HepG2 (cell line): Measurements from ENCODE around the gene DPYSL3. TPM values are rescaled to one million over a fixed set of nuclear protein-coding genes. Genes with fewer than 3 reads are reported as not detected.

ENCODE experiments used
- ATAC-seq: fragments of 200-7000 bp; cut with Tn5 transposase; 3 replicates; pipeline ENCODE4 v1.9.1; 2020; ENCODE audit warnings: mild to moderate bottlenecking, moderate library complexity
- BruUV-seq: library from RNA; stranded (reverse); fragments of 400-500 nt; replicated peaks from 2 replicates; lab custom pipeline; 2021; lab: Mats Ljungman, UMichigan
- CTCF ChIA-PET: fragments of 300-600 bp; formaldehyde crosslinking; extraction: SDS; loops from one replicate; lab custom pipeline; 2021; ENCODE audit warnings: low total read pairs, inconsistent platforms, low intra/inter-chr PET ratio; lab: Yijun Ruan, JAX
- POLR2A ChIA-PET: fragments of 350-600 bp; sonication (Branson Sonifier 250); formaldehyde crosslinking; loops from one replicate; lab custom pipeline; 2020; ENCODE audit warnings: antibody characterized with exemption, inconsistent platforms; lab: Yijun Ruan, JAX
- DNase-seq: peaks from one replicate; pipeline ENCODE4 v3.0.0-alpha.2; 2015; ENCODE audit warnings: low spot score
- FAIRE-seq: peaks from 3 replicates; lab custom pipeline; 2011; peaks lifted over from hg19 to GRCh38; lab: Jason Lieb, UNC
- H2AFZ ChIP-seq: one replicate; pipeline ENCODE4 v1.6.1; 2011; ENCODE audit warnings: low read length, inconsistent platforms
- H3K27ac ChIP-seq: fragments of 300-600 bp; 3 replicates; pipeline ENCODE4 v1.8.0; 2011; ENCODE audit warnings: mixed run types, mild to moderate bottlenecking, mixed read lengths, low read length, inconsistent platforms; ENCODE audit not compliant: insufficient read depth; ENCODE audit errors: extremely low read length
- H3K27me3 ChIP-seq, 2 experiments: fragments of 200-600 bp in 1 of 2; 2 replicates in 1 of 2; 3 replicates in 1 of 2; pipeline versions ENCODE4 v1.6.0 to v1.8.0; 2011; ENCODE audit warnings: low read length in 2 of 2, mild to moderate bottlenecking in 2 of 2, moderate library complexity in 2 of 2, inconsistent platforms in 1 of 2; ENCODE audit not compliant: insufficient read depth in 2 of 2, control insufficient read depth in 1 of 2
- H3K36me3 ChIP-seq, 2 experiments: fragments of 200-600 bp in 1 of 2; replicated peaks in 1 of 2; 2 replicates in 1 of 2; 3 replicates in 1 of 2; pipeline versions ENCODE4 v1.5.1 to v1.8.0; 2011; ENCODE audit warnings: low read length in 2 of 2, inconsistent platforms in 1 of 2; ENCODE audit not compliant: insufficient read depth in 2 of 2, control insufficient read depth in 1 of 2
- H3K4me1 ChIP-seq: 2 replicates; pipeline ENCODE4 v1.5.1; 2012; ENCODE audit warnings: low read length, inconsistent platforms; ENCODE audit not compliant: insufficient read depth
- H3K4me2 ChIP-seq: 2 replicates; pipeline ENCODE4 v1.6.0; 2011; ENCODE audit warnings: low read depth, low read length, inconsistent platforms
- H3K4me3 ChIP-seq, 3 experiments: fragments of 200-600 bp in 1 of 3; sonication (generic), shearing (Covaris generic) in 1 of 3; replicated peaks in 1 of 3; 2 replicates each; pipeline ENCODE4 v1.5.1; 2011 to 2016; ENCODE audit warnings: low read length in 3 of 3, inconsistent platforms in 2 of 3, low read depth in 2 of 3, mild to moderate bottlenecking in 2 of 3, control low read depth in 1 of 3, mixed read lengths in 1 of 3; ENCODE audit not compliant: insufficient read depth in 1 of 3
- H3K79me2 ChIP-seq: one replicate; pipeline ENCODE4 v1.6.1; 2011; ENCODE audit warnings: low read length, inconsistent platforms; ENCODE audit not compliant: insufficient read depth
- H3K9ac ChIP-seq: 2 replicates; pipeline ENCODE4 v1.6.0; 2011; ENCODE audit warnings: mild to moderate bottlenecking, low read depth, low read length, inconsistent platforms; ENCODE audit not compliant: insufficient read depth
- H3K9me3 ChIP-seq: 2 replicates; pipeline ENCODE4 v1.5.1; 2012; ENCODE audit warnings: mild to moderate bottlenecking, low read length
- H4K20me1 ChIP-seq: 2 replicates; pipeline ENCODE4 v1.6.0; 2011; ENCODE audit warnings: inconsistent platforms, mild to moderate bottlenecking, low read length, moderate library complexity; ENCODE audit not compliant: insufficient read depth
- MED8 ChIP-seq: sonication (generic); formaldehyde crosslinking; IDR thresholded peaks from 2 replicates; pipeline ENCODE4 v1.8.1; 2023; ENCODE audit warnings: mild to moderate bottlenecking, missing genetic modification reagents; ENCODE audit not compliant: insufficient replicate concordance
- ZBTB20 ChIP-seq: sonication (generic); formaldehyde crosslinking; IDR thresholded peaks from 2 replicates; pipeline ENCODE4 v1.8.1; 2023; ENCODE audit warnings: missing genetic modification reagents, low read depth, mild to moderate bottlenecking, borderline replicate concordance
- ZBTB38 ChIP-seq: sonication (generic); formaldehyde crosslinking; IDR thresholded peaks from 2 replicates; pipeline ENCODE4 v1.5.1; 2020; ENCODE audit warnings: mild to moderate bottlenecking, missing genetic modification reagents
- ZNF746 ChIP-seq: sonication (generic); formaldehyde crosslinking; IDR thresholded peaks from 2 replicates; pipeline ENCODE4 v1.8.0; 2022; ENCODE audit warnings: mild to moderate bottlenecking, missing genetic modification reagents
- WGBS: methylation state at CpG from one replicate; pipeline ENCODE4 v1.1.6; 2017; ENCODE audit warnings: low lambda C conversion rate; 5-methylcytosine and 5-hydroxymethylcytosine counted together
- in situ Hi-C: cut with HindIII; loops from 2 replicates; pipeline ENCODE4 v1.10.0; 2017; ENCODE audit warnings: low pct_unique_long_range_greater_than_20kb; ENCODE audit not compliant: extremely low pct_ligation_motif_present
- intact Hi-C: fragments of 100-400 bp; cut with micrococcal nuclease; formaldehyde crosslinking; loops from one replicate; pipeline ENCODE4 v1.10.0; 2022; ENCODE audit not compliant: unreplicated experiment
- polyA plus RNA-seq, 8 experiments: library from polyadenylated mRNA; depleted of rRNA in 3 of 8; stranded (reverse) in 7 of 8; unstranded in 1 of 8; fragments of >200 nt; fragmentation: Illumina TruSeq in 4 of 8; extraction: Trizol in 4 of 8; gene quantifications; 2 replicates each; pipeline versions ENCODE4 v1.2.1 to v1.2.3, GENCODE V29; 2011 to 2016; ENCODE audit warnings: low read depth in 4 of 8, missing spikeins in 1 of 8, mixed read lengths in 1 of 8; ENCODE audit not compliant: insufficient read depth in 1 of 8
- total RNA-seq, 5 experiments: library from RNA; depleted of rRNA; stranded (reverse); fragments of >200 nt; fragmentation: Illumina TruSeq; extraction: Trizol; gene quantifications; 2 replicates each; pipeline ENCODE4 v1.2.3, GENCODE V29; 2016; ENCODE audit warnings: low read depth in 1 of 5
- TF ChIP-seq, protein P1 (sequence below): sonication (generic); formaldehyde crosslinking; IDR thresholded peaks from 2 replicates; pipeline ENCODE4 v1.4.0; 2020; ENCODE audit warnings: missing genetic modification reagents
- TF ChIP-seq, protein P2 (sequence below): sonication (generic); formaldehyde crosslinking; conservative IDR thresholded peaks from 2 replicates; pipeline ENCODE4 v1.8.0; 2022; ENCODE audit warnings: mild to moderate bottlenecking, moderate library complexity, missing genetic modification reagents
- TF ChIP-seq, protein P3 (sequence below): sonication (generic); formaldehyde crosslinking; IDR thresholded peaks from 2 replicates; pipeline ENCODE4 v1.5.0; 2020; ENCODE audit warnings: mild to moderate bottlenecking, missing genetic modification reagents

Gene DPYSL3
- total and polyA plus RNA-seq, 2 of the 13 experiments (the other 11 are each of a cell fraction or from before 2014, with no cell fraction given), result 0.08 to 0.15 TPM

DNA sequence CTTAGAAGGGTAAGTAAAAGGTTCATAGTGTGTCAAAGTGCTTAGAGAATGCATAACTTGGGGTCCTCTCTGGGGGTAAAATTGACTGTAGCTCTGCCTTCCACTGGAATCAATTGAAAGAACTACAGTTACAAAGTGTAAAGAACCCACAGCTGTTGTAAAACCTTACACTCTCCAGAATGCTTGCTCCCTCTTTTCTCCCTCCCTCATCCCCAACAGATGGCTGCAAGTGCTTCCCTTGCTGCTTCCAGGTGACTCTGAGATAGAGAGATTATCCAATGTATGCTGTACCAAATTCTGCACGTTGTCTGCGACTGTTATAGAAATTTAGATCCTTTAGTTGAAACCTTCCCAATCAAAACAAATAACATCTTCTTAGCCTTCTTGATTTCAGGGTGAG is 149.1 kb downstream of the DPYSL3 start:
- no peak overlapping the region for H3K9ac ChIP-seq
- in situ Hi-C loops, result no loop called here
- no peak for FAIRE-seq
- no peak for TF ChIP-seq ZNF746 (CRISPR knock-in tag)
- TF ChIP-seq, protein P1, sequence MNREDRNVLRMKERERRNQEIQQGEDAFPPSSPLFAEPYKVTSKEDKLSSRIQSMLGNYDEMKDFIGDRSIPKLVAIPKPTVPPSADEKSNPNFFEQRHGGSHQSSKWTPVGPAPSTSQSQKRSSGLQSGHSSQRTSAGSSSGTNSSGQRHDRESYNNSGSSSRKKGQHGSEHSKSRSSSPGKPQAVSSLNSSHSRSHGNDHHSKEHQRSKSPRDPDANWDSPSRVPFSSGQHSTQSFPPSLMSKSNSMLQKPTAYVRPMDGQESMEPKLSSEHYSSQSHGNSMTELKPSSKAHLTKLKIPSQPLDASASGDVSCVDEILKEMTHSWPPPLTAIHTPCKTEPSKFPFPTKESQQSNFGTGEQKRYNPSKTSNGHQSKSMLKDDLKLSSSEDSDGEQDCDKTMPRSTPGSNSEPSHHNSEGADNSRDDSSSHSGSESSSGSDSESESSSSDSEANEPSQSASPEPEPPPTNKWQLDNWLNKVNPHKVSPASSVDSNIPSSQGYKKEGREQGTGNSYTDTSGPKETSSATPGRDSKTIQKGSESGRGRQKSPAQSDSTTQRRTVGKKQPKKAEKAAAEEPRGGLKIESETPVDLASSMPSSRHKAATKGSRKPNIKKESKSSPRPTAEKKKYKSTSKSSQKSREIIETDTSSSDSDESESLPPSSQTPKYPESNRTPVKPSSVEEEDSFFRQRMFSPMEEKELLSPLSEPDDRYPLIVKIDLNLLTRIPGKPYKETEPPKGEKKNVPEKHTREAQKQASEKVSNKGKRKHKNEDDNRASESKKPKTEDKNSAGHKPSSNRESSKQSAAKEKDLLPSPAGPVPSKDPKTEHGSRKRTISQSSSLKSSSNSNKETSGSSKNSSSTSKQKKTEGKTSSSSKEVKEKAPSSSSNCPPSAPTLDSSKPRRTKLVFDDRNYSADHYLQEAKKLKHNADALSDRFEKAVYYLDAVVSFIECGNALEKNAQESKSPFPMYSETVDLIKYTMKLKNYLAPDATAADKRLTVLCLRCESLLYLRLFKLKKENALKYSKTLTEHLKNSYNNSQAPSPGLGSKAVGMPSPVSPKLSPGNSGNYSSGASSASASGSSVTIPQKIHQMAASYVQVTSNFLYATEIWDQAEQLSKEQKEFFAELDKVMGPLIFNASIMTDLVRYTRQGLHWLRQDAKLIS (CRISPR knock-in tag), result no peak
- TF ChIP-seq, protein P2, sequence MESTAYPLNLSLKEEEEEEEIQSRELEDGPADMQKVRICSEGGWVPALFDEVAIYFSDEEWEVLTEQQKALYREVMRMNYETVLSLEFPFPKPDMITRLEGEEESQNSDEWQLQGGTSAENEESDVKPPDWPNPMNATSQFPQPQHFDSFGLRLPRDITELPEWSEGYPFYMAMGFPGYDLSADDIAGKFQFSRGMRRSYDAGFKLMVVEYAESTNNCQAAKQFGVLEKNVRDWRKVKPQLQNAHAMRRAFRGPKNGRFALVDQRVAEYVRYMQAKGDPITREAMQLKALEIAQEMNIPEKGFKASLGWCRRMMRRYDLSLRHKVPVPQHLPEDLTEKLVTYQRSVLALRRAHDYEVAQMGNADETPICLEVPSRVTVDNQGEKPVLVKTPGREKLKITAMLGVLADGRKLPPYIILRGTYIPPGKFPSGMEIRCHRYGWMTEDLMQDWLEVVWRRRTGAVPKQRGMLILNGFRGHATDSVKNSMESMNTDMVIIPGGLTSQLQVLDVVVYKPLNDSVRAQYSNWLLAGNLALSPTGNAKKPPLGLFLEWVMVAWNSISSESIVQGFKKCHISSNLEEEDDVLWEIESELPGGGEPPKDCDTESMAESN, result no peak
- TF ChIP-seq ZBTB20 (CRISPR knock-in tag), result no peak
- TF ChIP-seq ZBTB38 (CRISPR knock-in tag), result no peak
- no peak for TF ChIP-seq MED8 (CRISPR knock-in tag)
- TF ChIP-seq, protein P3, sequence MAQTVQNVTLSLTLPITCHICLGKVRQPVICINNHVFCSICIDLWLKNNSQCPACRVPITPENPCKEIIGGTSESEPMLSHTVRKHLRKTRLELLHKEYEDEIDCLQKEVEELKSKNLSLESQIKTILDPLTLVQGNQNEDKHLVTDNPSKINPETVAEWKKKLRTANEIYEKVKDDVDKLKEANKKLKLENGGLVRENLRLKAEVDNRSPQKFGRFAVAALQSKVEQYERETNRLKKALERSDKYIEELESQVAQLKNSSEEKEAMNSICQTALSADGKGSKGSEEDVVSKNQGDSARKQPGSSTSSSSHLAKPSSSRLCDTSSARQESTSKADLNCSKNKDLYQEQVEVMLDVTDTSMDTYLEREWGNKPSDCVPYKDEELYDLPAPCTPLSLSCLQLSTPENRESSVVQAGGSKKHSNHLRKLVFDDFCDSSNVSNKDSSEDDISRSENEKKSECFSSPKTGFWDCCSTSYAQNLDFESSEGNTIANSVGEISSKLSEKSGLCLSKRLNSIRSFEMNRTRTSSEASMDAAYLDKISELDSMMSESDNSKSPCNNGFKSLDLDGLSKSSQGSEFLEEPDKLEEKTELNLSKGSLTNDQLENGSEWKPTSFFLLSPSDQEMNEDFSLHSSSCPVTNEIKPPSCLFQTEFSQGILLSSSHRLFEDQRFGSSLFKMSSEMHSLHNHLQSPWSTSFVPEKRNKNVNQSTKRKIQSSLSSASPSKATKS (CRISPR knock-in tag), result no peak
- TF ChIP-seq, all 625 proteins: peak for 0
- no peak overlapping the region for H3K4me3 ChIP-seq
- ChIA-PET POLR2A (no interaction called here), CTCF (no interaction called here)
- H3K79me2 ChIP-seq, result no peaks in the 10 kb centered on the region
- no peaks in the 10 kb centered on the region for H3K4me1 ChIP-seq
- BruUV-seq, result no TSS peak
- H3K4me2 ChIP-seq, result no peak overlapping the region
- no peaks in the 10 kb centered on the region for H3K36me3 ChIP-seq
- 0% methylated on average over 2 of the region's 2 CpGs for WGBS
- H2AFZ ChIP-seq, result no peak overlapping the region
- no peaks in the 10 kb centered on the region for H3K27me3 ChIP-seq
- no peaks in the 10 kb centered on the region for H4K20me1 ChIP-seq
- H3K27ac ChIP-seq, result no peak overlapping the region
- DNase-seq (no peak), ATAC-seq (no peak)
- intact Hi-C loops, result no loop called here
- H3K9me3 ChIP-seq, result no peaks in the 10 kb centered on the region
